K562 (cell line): ENCODE measurements around the gene MEPE. TPM values are rescaled to one million over a fixed set of nuclear protein-coding genes. Genes with fewer than 3 reads are reported as not detected.

ENCODE experiments used
- ATAC-seq: fragments of 200-7000 bp; cut with Tn5 transposase; 3 replicates; pipeline ENCODE4 v1.9.1; 2020; ENCODE audit warnings: moderate library complexity
- BruUV-seq: library from RNA; stranded (reverse); fragments of 400-500 nt; replicated peaks from 2 replicates; lab custom pipeline; 2021; lab: Mats Ljungman, UMichigan
- CTCF ChIA-PET: fragments of 300-600 bp; formaldehyde crosslinking; extraction: SDS; loops from one replicate; lab custom pipeline; 2021; ENCODE audit warnings: low intra/inter-chr PET ratio; lab: Yijun Ruan, JAX
- POLR2A ChIA-PET: fragments of 300-600, 350-650 bp; sonication (Branson Sonifier 250); formaldehyde crosslinking; extraction: SDS; loops from one replicate; lab custom pipeline; 2021; ENCODE audit warnings: antibody characterized with exemption, inconsistent platforms; lab: Yijun Ruan, JAX
- DNase-seq, 4 experiments: peaks; one replicate each; pipeline versions ENCODE4 v3.0.0 to v3.0.0-alpha.2; 2011 to 2018; ENCODE audit warnings: low spot score in 3 of 4, mixed read lengths in 3 of 4; ENCODE audit errors: extremely low read depth in 1 of 4
- FAIRE-seq: peaks from 2 replicates; lab custom pipeline; 2011; peaks lifted over from hg19 to GRCh38; lab: Jason Lieb, UNC
- H2AFZ ChIP-seq: 2 replicates; pipeline ENCODE4 v1.6.0; 2011; ENCODE audit warnings: low read depth, low read length, control low read depth, inconsistent platforms
- H3K27ac ChIP-seq: fragments of 200-600 bp; 3 replicates; pipeline ENCODE4 v1.8.0; 2011; ENCODE audit warnings: low read depth, mild to moderate bottlenecking, control low read depth, inconsistent platforms, low read length, moderate library complexity, mixed read lengths; ENCODE audit errors: extremely low read depth
- H3K27me3 ChIP-seq, 2 experiments: fragments of 300-600 bp in 1 of 2; 2 replicates in 1 of 2; 3 replicates in 1 of 2; pipeline versions ENCODE4 v1.6.0 to v1.8.0; 2011; ENCODE audit warnings: inconsistent platforms in 2 of 2, low read length in 2 of 2, mild to moderate bottlenecking in 1 of 2, mixed read lengths in 1 of 2, moderate library complexity in 1 of 2; ENCODE audit not compliant: control insufficient read depth in 2 of 2, insufficient read depth in 2 of 2
- H3K36me3 ChIP-seq: fragments of 300-600 bp; 3 replicates; pipeline ENCODE4 v1.8.0; 2011; ENCODE audit warnings: mild to moderate bottlenecking, low read length, inconsistent platforms; ENCODE audit not compliant: control insufficient read depth, insufficient read depth
- H3K4me1 ChIP-seq, 2 experiments: fragments of 200-600 bp in 1 of 2; replicated peaks in 1 of 2; 2 replicates in 1 of 2; 3 replicates in 1 of 2; pipeline versions ENCODE4 v1.5.1 to v1.8.0; 2011; ENCODE audit warnings: inconsistent platforms in 2 of 2, low read length in 2 of 2, mild to moderate bottlenecking in 1 of 2, mixed read lengths in 1 of 2, moderate library complexity in 1 of 2; ENCODE audit not compliant: control insufficient read depth in 2 of 2, insufficient read depth in 2 of 2
- H3K4me2 ChIP-seq: 2 replicates; pipeline ENCODE4 v1.6.1; 2011; ENCODE audit warnings: low read length, control low read depth, inconsistent platforms, mixed read lengths; ENCODE audit not compliant: insufficient read depth
- H3K4me3 ChIP-seq: fragments of 200-600 bp; sonication (generic), shearing (Covaris generic); 2 replicates; pipeline ENCODE4 v1.5.1; 2016; ENCODE audit warnings: control low read depth, inconsistent platforms
- H3K79me2 ChIP-seq: fragments of 200-600 bp; 3 replicates; pipeline ENCODE4 v1.8.0; 2011; ENCODE audit warnings: low read length, inconsistent platforms; ENCODE audit not compliant: control insufficient read depth, insufficient read depth
- H3K9ac ChIP-seq, 2 experiments: 2 replicates each; pipeline versions ENCODE4 v1.6.0 to v1.6.1; 2011; ENCODE audit warnings: low read depth in 2 of 2, low read length in 2 of 2, control low read depth in 1 of 2, inconsistent platforms in 1 of 2, mild to moderate bottlenecking in 1 of 2, mixed read lengths in 1 of 2; ENCODE audit not compliant: insufficient read depth in 1 of 2
- H3K9me1 ChIP-seq: one replicate; pipeline ENCODE4 v1.6.0; 2011; ENCODE audit warnings: inconsistent platforms, mild to moderate bottlenecking, low read length, moderate library complexity; ENCODE audit not compliant: control insufficient read depth, insufficient read depth
- H3K9me3 ChIP-seq: replicated peaks from 2 replicates; pipeline ENCODE4 v1.5.1; 2011; ENCODE audit warnings: low read depth, low read length, inconsistent platforms; ENCODE audit not compliant: control insufficient read depth, insufficient read depth
- H4K20me1 ChIP-seq: replicated peaks from 2 replicates; pipeline ENCODE4 v1.6.1; 2011; ENCODE audit warnings: low read length, inconsistent platforms, mixed read lengths; ENCODE audit not compliant: control insufficient read depth, insufficient read depth
- CTCF ChIP-seq, 3 experiments: IDR thresholded peaks in 2 of 3; conservative IDR thresholded peaks in 1 of 3; 2 replicates each; pipeline ENCODE4 v1.5.1; 2011 to 2012; ENCODE audit warnings: low read length in 3 of 3, mild to moderate bottlenecking in 3 of 3, control low read depth in 2 of 3, improper control_type of control experiment in 1 of 3, inconsistent platforms in 1 of 3, low read depth in 1 of 3, mixed read lengths in 1 of 3, moderate library complexity in 1 of 3; ENCODE audit not compliant: insufficient read depth in 2 of 3
- KLF13 ChIP-seq: fragments of 450-650 bp; IDR thresholded peaks from 2 replicates; pipeline ENCODE4 v1.6.1; 2016; ENCODE audit warnings: missing genetic modification characterization, low read depth, mild to moderate bottlenecking, missing compliant biosample characterization, moderate library complexity, borderline replicate concordance
- RAD21 ChIP-seq, 2 experiments: fragments of 250-450 bp in 1 of 2; fragments of 450-650 bp in 1 of 2; sonication (Bioruptor Pico) in 1 of 2; formaldehyde crosslinking in 1 of 2; IDR thresholded peaks in 1 of 2; conservative IDR thresholded peaks in 1 of 2; 2 replicates each; pipeline versions ENCODE4 v1.4.0 to v1.8.0; 2020 to 2022; ENCODE audit warnings: mild to moderate bottlenecking in 2 of 2, moderate library complexity in 1 of 2
- ZSCAN32 ChIP-seq: fragments of 450-650 bp; formaldehyde crosslinking; IDR thresholded peaks from 2 replicates; pipeline ENCODE4 v1.4.0; 2020; ENCODE audit warnings: mild to moderate bottlenecking, moderate library complexity
- WGBS: fragments of 100-300 bp; shearing (Covaris generic); methylation state at CpG from one replicate; pipeline ENCODE4 v1.1.6; 2016; ENCODE audit warnings: low coverage, mixed read lengths; ENCODE audit not compliant: insufficient coverage; ENCODE audit errors: missing lambda C conversion rate; 5-methylcytosine and 5-hydroxymethylcytosine counted together
- in situ Hi-C: fragments of 300-500 bp; cut with MboI; formaldehyde crosslinking; loops from 4 replicates; pipeline ENCODE4 v1.15.0; 2018; ENCODE audit warnings: inconsistent platforms, mixed read lengths
- intact Hi-C: fragments of 100-400 bp; cut with micrococcal nuclease; formaldehyde crosslinking; loops from 2 replicates; pipeline ENCODE4 v1.14.2; 2022
- polyA plus RNA-seq, 8 experiments: library from polyadenylated mRNA; depleted of rRNA in 4 of 8; stranded (reverse) in 5 of 8; unstranded in 3 of 8; fragments of >200 nt; fragmentation: Nextera tagmentation in 2 of 8; fragmentation: Illumina TruSeq in 1 of 8; extraction: Ambion mirVana in 2 of 8; extraction: Trizol in 1 of 8; gene quantifications; 2 replicates each; pipeline versions ENCODE4 v1.2.1 to v1.2.3, GENCODE V29; 2011 to 2014; ENCODE audit warnings: inconsistent platforms in 1 of 8, missing spikeins in 1 of 8
- total RNA-seq, 7 experiments: library from RNA; depleted of rRNA in 6 of 7; stranded (reverse); fragments of >200 nt in 6 of 7; fragmentation: Illumina TruSeq in 2 of 7; extraction: Trizol in 2 of 7; gene quantifications; 2 replicates each; pipeline versions ENCODE4 v1.2.1 to v1.2.3, GENCODE V29; 2011 to 2021; ENCODE audit warnings: low replicate concordance in 1 of 7

Gene MEPE
- total and polyA plus RNA-seq, 9 of the 15 experiments (the other 6 are each of a cell fraction or from before 2014, with no cell fraction given) = not detected

- intact Hi-C loops = loop anchor here (5.0 kb wide), 1 partner anchor 296 kb away; no protein-coding TSS in a partner anchor
- CTCF ChIA-PET = interaction anchor here (0.6 to 2.8 kb wide), 2 partner anchors 78 to 159 kb away, joined by 3 to 27 read pairs; no protein-coding TSS in a partner anchor
Measured at GRCh38 chr4:87838205-87838604, 5.4 kb downstream of the MEPE start.

More at GRCh38 chr4:87838205-87838604, 5.4 kb downstream of the MEPE start:
- Histone ChIP-seq H2AFZ (no peak overlapping the region), H3K4me3 (no peak overlapping the region), H3K9ac (no peak overlapping the region), H3K9me3 (no peaks in the 10 kb centered on the region), H3K36me3 (no peaks in the 10 kb centered on the region), H3K27ac (no peak overlapping the region), H3K9me1 (no peaks in the 10 kb centered on the region), H3K4me1 (no peaks in the 10 kb centered on the region), H3K27me3 (no peaks in the 10 kb centered on the region), H3K79me2 (no peaks in the 10 kb centered on the region), H4K20me1 (no peaks in the 10 kb centered on the region; the same call in 1 of the 2 replicates), H3K4me2 (no peak overlapping the region)
- POLR2A ChIA-PET = interaction anchor here (0.5 to 0.8 kb wide), 4 partner anchors 150 to 195 kb away, joined by 3 to 5 read pairs (median 3); no protein-coding TSS in a partner anchor
- FAIRE-seq (no peak), ATAC-seq (peak; percentile 66), DNase-seq (peak in 3 of 4 experiments; percentile 11 to 12 (median 12))
- in situ Hi-C loops = no loop called here
- no peak for TF ChIP-seq ZSCAN32 (CRISPR knock-in tag)
- peak; percentile 38 to 54 (median 52); a peak in 4 of 6 replicates for TF ChIP-seq CTCF (IDR thresholded peaks at IDR 0.05 in 2 of 3, conservative IDR thresholded peaks at IDR 0.05 in 1 of 3; ENCODE audit: insufficient read depth in 2 of 3, low read depth in 1 of 3, low read length in 3 of 3)
- TF ChIP-seq RAD21 (CRISPR knock-in tag; conservative IDR thresholded peaks at IDR 0.05 in 1 of 2, IDR thresholded peaks at IDR 0.05 in 1 of 2) = peak; percentile 39 to 46
- peak; percentile 70 for TF ChIP-seq KLF13 (tag)
- WGBS = 0% methylated on average over 6 of the region's 6 CpGs
- no TSS peak for BruUV-seq
